NCI-H146 treated with DMSO at 0.1 percent for 48 hours (cell line): Measurements from ENCODE around the gene ZNF839.
"Not testable (repeated sequence)": the region's sequence is repeated elsewhere in the genome, so short reads cannot be mapped to it uniquely, and the experiment has no call there.

Source experiments
- DNase-seq: peaks from one replicate; lab custom pipeline; 2025; ENCODE audit not compliant: unreplicated experiment; lab: John Stamatoyannopoulos, UW

Gene ZNF839

GRCh38 chr14:102335163-102335562 is 15.6 kb downstream of the ZNF839 start:
- no peak for DNase-seq

DNA sequence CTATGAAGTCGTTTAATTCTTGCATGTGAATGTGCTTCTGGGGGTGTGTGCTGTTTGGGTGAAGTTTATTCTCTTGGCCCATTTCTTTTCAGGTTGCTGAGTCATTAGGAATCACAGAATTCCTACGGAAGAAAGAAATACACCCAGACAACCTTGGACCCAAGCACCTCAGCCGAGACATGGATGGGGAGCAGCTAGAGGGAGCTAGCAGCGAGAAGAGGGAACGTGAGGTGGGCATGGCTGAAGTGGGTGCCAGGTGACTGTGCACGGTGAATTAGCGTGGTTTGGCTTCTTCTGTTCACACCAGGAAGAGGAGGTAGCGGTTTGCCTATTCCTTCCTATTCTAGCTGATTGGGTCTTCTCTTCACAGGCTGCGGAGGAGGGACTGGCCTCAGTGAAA is 19.2 kb downstream of the ZNF839 start:
- no peak for DNase-seq

- DNase-seq, result no peak
Observed at GRCh38 chr14:102341566-102341965, 22.0 kb downstream of the ZNF839 start.

DNA sequence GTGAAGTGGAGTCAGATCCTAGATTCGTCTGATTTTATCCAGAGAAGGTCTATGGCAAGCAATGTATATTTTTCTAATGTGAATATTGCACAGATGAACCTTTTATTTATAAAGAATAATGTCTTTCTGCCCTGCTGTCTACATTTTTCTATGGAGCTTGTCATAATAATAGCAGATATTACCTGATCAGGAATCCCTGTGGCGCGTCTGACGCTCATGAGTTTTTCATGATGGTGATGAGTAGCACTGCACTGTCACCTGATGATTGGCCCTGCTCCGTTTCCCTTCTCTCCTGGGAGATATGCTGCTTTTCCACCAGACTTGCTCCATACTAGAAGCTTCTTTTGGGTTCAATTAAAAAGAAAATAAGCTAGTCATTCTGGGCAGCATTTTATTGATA is 22.7 kb downstream of the ZNF839 start:
- DNase-seq, result no peak

- DNase-seq, result no peak
Observed at GRCh38 chr14:102344084-102344483, 24.5 kb downstream of the ZNF839 start.

GRCh38 chr14:102344485-102344884 is 24.9 kb downstream of the ZNF839 start:
- DNase-seq, result no peak

GRCh38 chr14:102345232-102345631 is 25.7 kb downstream of the ZNF839 start:
- no peak for DNase-seq

- DNase-seq, result no peak
Observed at GRCh38 chr14:102346645-102347044, 27.1 kb downstream of the ZNF839 start.

DNA sequence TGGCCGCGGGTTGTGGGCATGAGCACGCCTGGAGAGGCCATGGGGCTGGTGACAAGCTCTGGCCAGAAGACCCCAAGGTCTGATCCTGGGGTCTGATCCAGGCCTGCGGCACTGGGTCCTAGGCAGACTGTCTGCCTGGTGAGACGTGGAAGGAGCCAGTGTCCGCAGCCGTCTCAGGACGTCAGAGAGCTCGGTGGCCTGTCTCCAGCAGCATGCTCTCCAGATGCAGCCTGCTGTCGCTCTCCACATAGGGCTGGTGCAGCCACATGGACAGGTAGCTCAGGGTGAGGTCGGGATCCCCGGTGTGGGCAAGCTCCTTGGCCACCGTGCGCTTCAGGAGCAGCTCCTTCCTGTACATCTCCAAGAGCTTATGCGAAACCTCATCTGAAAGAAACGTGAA is 28.8 kb downstream of the ZNF839 start:
- no peak for DNase-seq

DNA sequence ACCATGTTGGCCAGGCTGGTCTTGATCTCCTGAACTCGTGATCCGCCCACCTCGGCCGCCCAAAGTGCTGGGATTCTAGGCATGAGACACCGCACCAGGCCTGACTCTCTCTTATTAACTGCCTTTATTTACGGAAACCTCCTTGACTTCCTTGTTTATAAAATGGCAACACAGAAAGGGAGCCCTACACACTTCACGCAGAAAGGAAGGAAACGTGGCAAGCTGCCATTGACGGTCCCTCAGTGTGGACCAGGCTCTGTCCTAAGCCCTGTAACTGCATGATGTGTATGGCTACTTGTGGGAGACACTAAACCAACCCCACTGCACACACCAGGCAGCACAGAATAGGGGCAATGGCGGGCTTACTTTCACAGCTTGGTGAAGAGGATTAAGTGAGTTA is 31.5 kb downstream of the ZNF839 start:
- DNase-seq, result no peak

- DNase-seq, result not testable (repeated sequence)
Observed at GRCh38 chr14:102351593-102351992, 32.0 kb downstream of the ZNF839 start.

DNA sequence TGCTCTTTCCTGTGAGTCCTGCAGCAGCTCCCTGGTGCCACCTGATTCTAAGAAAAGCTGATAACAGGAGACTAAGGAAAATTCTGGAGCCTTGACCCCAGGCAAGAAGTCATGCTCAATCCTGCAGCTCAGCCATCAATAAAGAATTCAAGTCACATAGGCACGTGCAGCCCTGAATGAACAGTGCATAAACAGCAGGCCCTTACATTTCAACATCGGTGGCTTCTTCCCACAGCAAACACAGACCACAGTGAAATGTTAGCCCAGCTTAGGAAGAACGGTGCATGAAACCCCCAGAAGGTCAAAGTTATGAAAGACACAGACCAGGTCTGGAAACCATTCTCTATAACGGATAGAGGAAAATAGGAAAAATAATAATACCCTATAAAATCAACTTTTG is 32.7 kb downstream of the ZNF839 start:
- no peak for DNase-seq

GRCh38 chr14:102353126-102353619 is 33.6 kb downstream of the ZNF839 start:
- no peak for DNase-seq

- DNase-seq, result no peak
Observed at GRCh38 chr14:102356280-102356679, 36.7 kb downstream of the ZNF839 start.

GRCh38 chr14:102359341-102359740 is 39.8 kb downstream of the ZNF839 start:
- no peak for DNase-seq

DNA sequence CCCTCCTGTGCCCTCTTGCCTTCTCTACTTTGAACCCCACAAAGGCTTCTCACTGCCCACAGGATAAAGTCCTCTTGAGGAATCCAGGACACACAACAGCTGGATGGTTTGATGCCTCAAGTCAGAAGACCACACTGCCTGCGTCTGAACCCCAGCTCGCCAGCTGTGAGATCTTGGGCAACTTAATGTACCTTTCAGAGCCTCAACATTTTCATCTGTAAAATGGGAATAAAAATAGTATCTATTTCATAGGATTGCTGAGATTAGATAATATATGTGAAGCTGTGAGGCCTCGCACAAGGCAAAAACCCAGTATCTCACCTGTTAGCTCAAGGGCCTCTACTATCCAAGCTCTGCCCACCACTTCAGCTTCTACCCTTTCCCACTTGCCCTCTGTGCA is 40.8 kb downstream of the ZNF839 start:
- no peak for DNase-seq

GRCh38 chr14:102362084-102362483 is 42.5 kb downstream of the ZNF839 start:
- DNase-seq, result no peak

GRCh38 chr14:102362545-102363181 is 43.1 kb downstream of the ZNF839 start, which contains the start of the genes CINP and TECPR2:
TSS of gene CINP (minus strand) at chr14:102362890. CDS start at chr14:102362851, 39 bp downstream.
TSS of gene TECPR2 (plus strand) at chr14:102362941. CDS start at chr14:102376722, 13,781 bp downstream.
- DNase-seq, result peak; percentile 72

DNA sequence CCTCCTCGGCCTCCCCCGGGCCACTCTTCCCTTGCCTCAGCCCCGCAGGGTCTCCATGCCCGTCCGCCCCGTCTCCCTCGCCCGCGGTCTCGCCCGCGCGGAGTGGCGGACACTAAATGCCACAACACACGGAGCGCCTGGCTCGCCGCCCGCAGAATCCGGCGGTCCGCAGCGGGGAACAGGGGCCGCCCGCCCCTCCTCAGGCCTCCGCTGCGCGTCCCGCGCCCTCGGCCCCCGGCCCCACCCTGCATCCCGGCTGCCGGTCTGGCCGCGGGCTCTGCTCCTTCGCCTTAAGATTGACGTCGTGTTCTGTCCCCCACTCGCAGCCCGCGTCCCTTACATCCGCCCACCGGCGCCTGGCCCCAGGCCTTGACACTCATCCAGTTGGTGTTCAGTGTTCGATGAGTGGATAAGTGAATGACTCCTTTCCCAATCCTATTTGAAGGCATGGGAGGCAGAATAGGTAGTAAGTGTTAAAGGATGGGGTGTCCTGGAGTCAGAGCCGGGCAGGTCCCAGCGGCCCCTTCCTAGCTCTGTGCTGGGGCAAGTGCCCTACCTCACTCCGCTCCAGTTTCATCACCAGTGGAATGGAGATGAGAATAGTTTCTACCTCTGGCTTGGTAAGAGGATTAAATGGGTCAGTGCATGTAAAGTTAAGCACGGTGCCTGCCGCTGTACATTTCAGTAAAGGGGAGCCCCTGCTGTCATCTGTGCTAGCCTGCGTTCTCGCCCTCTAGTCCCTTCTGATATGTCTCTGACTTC is 43.8 kb downstream of the ZNF839 start:
- no peak for DNase-seq

DNA sequence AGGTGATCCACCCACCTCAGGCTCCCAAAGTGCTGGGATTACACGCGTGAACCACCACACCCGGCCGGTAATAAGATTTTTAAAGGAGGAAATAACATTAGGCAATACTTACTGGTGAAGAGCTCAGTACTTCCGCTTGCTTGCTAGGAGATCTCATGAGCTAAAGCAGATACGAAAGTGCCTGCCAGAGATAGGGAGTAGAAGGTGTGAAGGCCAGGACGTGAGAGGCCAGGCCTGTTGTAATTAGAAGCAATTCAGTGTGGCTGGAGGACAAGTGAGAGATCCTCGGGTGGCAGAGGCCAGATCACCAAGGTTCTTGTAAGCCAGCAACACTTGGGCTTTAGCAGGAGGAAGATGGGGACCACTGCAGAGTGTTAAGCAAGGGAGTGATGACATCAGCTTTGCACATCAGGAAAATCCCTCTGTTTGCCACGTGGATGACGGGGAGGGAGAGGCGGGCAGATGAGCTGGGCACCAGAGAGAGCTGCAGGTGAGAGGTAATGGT is 50.8 kb downstream of the ZNF839 start:
- DNase-seq, result no peak

GRCh38 chr14:102371361-102371760 is 51.8 kb downstream of the ZNF839 start:
- DNase-seq, result no peak

DNA sequence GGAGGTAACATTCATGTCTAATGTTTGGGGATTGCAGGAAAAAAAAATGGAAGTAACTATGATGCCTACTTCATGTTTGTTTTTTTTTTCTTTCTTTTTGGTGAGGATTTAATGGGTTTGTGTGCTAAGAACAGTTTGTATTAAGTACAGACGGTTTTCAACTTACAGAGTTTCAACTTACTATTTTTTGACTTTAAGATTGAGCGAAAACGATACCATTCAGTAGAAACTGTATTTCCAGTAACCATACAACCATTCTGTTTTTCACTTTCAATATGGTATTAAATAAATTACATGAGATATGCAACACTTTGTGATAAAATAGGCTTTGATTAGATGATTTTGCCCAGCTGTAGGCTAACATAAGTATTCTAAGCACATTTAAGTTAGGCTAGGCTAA is 53.6 kb downstream of the ZNF839 start:
- DNase-seq, result no peak
